DOHH2 (cell line): ENCODE results near the gene ASXL1.
"Not testable (repeated sequence)": the region's sequence is repeated elsewhere in the genome, so short reads cannot be mapped to it uniquely, and the experiment has no call there.

Experiments used
- H3F3A ChIP-seq: fragments of 200-600 bp; sonication (generic), shearing (Covaris generic); 2 replicates; pipeline ENCODE4 v1.6.0; 2016; ENCODE audit warnings: antibody characterized with exemption, mild to moderate bottlenecking; ENCODE audit not compliant: control insufficient read depth, insufficient read depth
- H3K27ac ChIP-seq: fragments of 200-600 bp; sonication (generic); 2 replicates; pipeline ENCODE4 v1.5.1; 2014; ENCODE audit warnings: low read depth, mild to moderate bottlenecking, low read length, moderate library complexity
- H3K27me3 ChIP-seq: fragments of 200-600 bp; sonication (generic); 2 replicates; pipeline ENCODE4 v1.6.1; 2014; ENCODE audit warnings: mild to moderate bottlenecking, low read length, mixed read lengths; ENCODE audit not compliant: control insufficient read depth
- H3K36me3 ChIP-seq: fragments of 200-600 bp; sonication (generic); 2 replicates; pipeline ENCODE4 v1.6.1; 2014; ENCODE audit warnings: mild to moderate bottlenecking, low read length, moderate library complexity, mixed read lengths; ENCODE audit not compliant: control insufficient read depth
- H3K4me1 ChIP-seq: fragments of 200-600 bp; sonication (generic); 2 replicates; pipeline ENCODE4 v1.6.1; 2014; ENCODE audit warnings: mild to moderate bottlenecking, low read length, mixed read lengths; ENCODE audit not compliant: control insufficient read depth
- H3K4me2 ChIP-seq: fragments of 200-600 bp; sonication (generic); 2 replicates; pipeline ENCODE4 v1.6.0; 2014; ENCODE audit warnings: mild to moderate bottlenecking, low read length, moderate library complexity
- H3K4me3 ChIP-seq: fragments of 200-600 bp; sonication (generic); 2 replicates; pipeline ENCODE4 v1.5.1; 2014; ENCODE audit warnings: mild to moderate bottlenecking, low read length, mixed read lengths
- H3K79me2 ChIP-seq: fragments of 200-600 bp; sonication (generic); 2 replicates; pipeline ENCODE4 v1.6.1; 2014; ENCODE audit warnings: mild to moderate bottlenecking, low read length, mixed read lengths; ENCODE audit not compliant: control insufficient read depth
- H3K9me2 ChIP-seq: fragments of 200-600 bp; sonication (generic); replicated peaks from 2 replicates; pipeline ENCODE4 v1.6.1; 2014; ENCODE audit warnings: mild to moderate bottlenecking, low read length, mixed read lengths; ENCODE audit not compliant: control insufficient read depth
- H3K9me3 ChIP-seq: fragments of 200-600 bp; sonication (generic); 2 replicates; pipeline ENCODE4 v1.6.1; 2014; ENCODE audit warnings: antibody characterized with exemption, low read length, mixed read lengths; ENCODE audit not compliant: control insufficient read depth, insufficient read depth
- H4K20me1 ChIP-seq: fragments of 200-600 bp; sonication (generic); 2 replicates; pipeline ENCODE4 v1.6.0; 2014; ENCODE audit warnings: low read depth, mild to moderate bottlenecking, antibody characterized with exemption, low read length, moderate library complexity; ENCODE audit not compliant: control insufficient read depth, insufficient read depth
- CTCF ChIP-seq: fragments of 200-600 bp; sonication (generic); IDR thresholded peaks from one replicate; pipeline ENCODE4 v1.5.1; 2014; ENCODE audit warnings: antibody characterized with exemption, mild to moderate bottlenecking, low read depth, low read length; ENCODE audit not compliant: poor library complexity, severe bottlenecking
- EZH2phosphoT487 ChIP-seq: fragments of 200-600 bp; sonication (generic); IDR thresholded peaks from 2 replicates; pipeline ENCODE4 v1.6.1; 2017; ENCODE audit warnings: borderline replicate concordance, mild to moderate bottlenecking, antibody characterized with exemption, low read length, moderate library complexity, mixed read lengths

The ASXL1 gene

GRCh38 chr20:32337937-32338661 lies 20.0 kb upstream of the ASXL1 start:
- peaks cover 5% of the 10 kb centered on the region; the same call in 1 of the 2 replicates for H3F3A ChIP-seq
- H3K9me3 ChIP-seq: no peaks in the 10 kb centered on the region
- no peak overlapping the region for H3K4me2 ChIP-seq
- H3K27ac ChIP-seq: no peak overlapping the region
- H4K20me1 ChIP-seq: no peaks in the 10 kb centered on the region
- H3K27me3 ChIP-seq: no peaks in the 10 kb centered on the region
- peaks cover 10% of the 10 kb centered on the region; the same call in 1 of the 2 replicates for H3K36me3 ChIP-seq
- H3K4me1 ChIP-seq: peaks cover 19% of the 10 kb centered on the region
- H3K79me2 ChIP-seq: no peaks in the 10 kb centered on the region
- no peaks in the 10 kb centered on the region for H3K9me2 ChIP-seq
- TF ChIP-seq CTCF: no peak
- no peak for TF ChIP-seq EZH2phosphoT487
- H3K4me3 ChIP-seq: no peak overlapping the region

- Histone ChIP-seq H3K79me2 (no peaks in the 10 kb centered on the region), H3K4me1 (peaks cover 15% of the 10 kb centered on the region), H3K9me2 (no peaks in the 10 kb centered on the region), H3K4me2 (no peak overlapping the region), H3K36me3 (peaks cover 8% of the 10 kb centered on the region; the same call in 1 of the 2 replicates), H3K27me3 (no peaks in the 10 kb centered on the region), H4K20me1 (no peaks in the 10 kb centered on the region), H3K27ac (no peak overlapping the region), H3F3A (peaks cover 5% of the 10 kb centered on the region; the same call in 1 of the 2 replicates), H3K4me3 (no peak overlapping the region), H3K9me3 (no peaks in the 10 kb centered on the region)
- TF ChIP-seq CTCF (no peak), EZH2phosphoT487 (no peak)
Observed at GRCh38 chr20:32338665-32339064, 19.5 kb upstream of the ASXL1 start.

- Histone ChIP-seq H3K79me2 (no peaks in the 10 kb centered on the region), H3K9me2 (no peaks in the 10 kb centered on the region), H3K4me3 (no peak overlapping the region), H3K4me2 (no peak overlapping the region), H4K20me1 (no peaks in the 10 kb centered on the region), H3K27me3 (no peaks in the 10 kb centered on the region), H3K9me3 (no peaks in the 10 kb centered on the region), H3K27ac (no peak overlapping the region), H3F3A (peaks cover 5% of the 10 kb centered on the region; the same call in 1 of the 2 replicates), H3K4me1 (peaks cover 11% of the 10 kb centered on the region), H3K36me3 (peaks cover 5% of the 10 kb centered on the region; the same call in 1 of the 2 replicates)
- TF ChIP-seq EZH2phosphoT487 (no peak), CTCF (no peak)
Observed at GRCh38 chr20:32339116-32339515, 19.0 kb upstream of the ASXL1 start.

GRCh38 chr20:32341053-32341452 lies 17.1 kb upstream of the ASXL1 start:
- H3K36me3 ChIP-seq, H3K9me3 ChIP-seq, H4K20me1 ChIP-seq, H3K9me2 ChIP-seq, H3K79me2 ChIP-seq, H3K27me3 ChIP-seq, H3K4me3 ChIP-seq, H3K4me2 ChIP-seq, H3K27ac ChIP-seq, H3F3A ChIP-seq: not testable (repeated sequence)
- H3K4me1 ChIP-seq: peaks cover 14% of the 10 kb centered on the region
